ENCODE data around the gene SESTD1. TPM values are rescaled to one million over a fixed set of nuclear protein-coding genes. Genes with fewer than 3 reads are reported as not detected.
A peak's percentile ranks its signal among the peaks of the same experiment; 100 is the strongest.

SESTD1 gene
- total and polyA plus RNA-seq, 9 of the 15 experiments (the other 6 are each of a cell fraction or from before 2014, with no cell fraction given) = 0.32 to 5.6 (median 2.1) TPM

GRCh38 chr2:179218848-179219594 lies 45.6 kb downstream of the SESTD1 start (continued):
- peak; percentile 48; the same call in 1 of the 2 replicates for TF ChIP-seq REST (IDR thresholded peaks at IDR 0.05; ENCODE audit: borderline replicate concordance)
- no peak for TF ChIP-seq REST (CRISPR knock-in tag; IDR thresholded peaks at IDR 0.05; ENCODE audit: low read depth)
- TF ChIP-seq BRCA1 (IDR thresholded peaks at IDR 0.05) = no peak
- TF ChIP-seq BRCA1 (CRISPR knock-in tag; IDR thresholded peaks at IDR 0.05) = no peak
- 0 out of 2 replicates have a peak, but pooled peaks have one; percentile 41 for TF ChIP-seq DEAF1 (CRISPR knock-in tag; IDR thresholded peaks at IDR 0.05)
- no peak for TF ChIP-seq ZNF764 (CRISPR knock-in tag; IDR thresholded peaks at IDR 0.05; ENCODE audit: low read depth)
- TF ChIP-seq RAD21 (CRISPR knock-in tag; conservative IDR thresholded peaks at IDR 0.05 in 1 of 2, IDR thresholded peaks at IDR 0.05 in 1 of 2) = peak; percentile 64 to 74
- TF ChIP-seq, protein P1, sequence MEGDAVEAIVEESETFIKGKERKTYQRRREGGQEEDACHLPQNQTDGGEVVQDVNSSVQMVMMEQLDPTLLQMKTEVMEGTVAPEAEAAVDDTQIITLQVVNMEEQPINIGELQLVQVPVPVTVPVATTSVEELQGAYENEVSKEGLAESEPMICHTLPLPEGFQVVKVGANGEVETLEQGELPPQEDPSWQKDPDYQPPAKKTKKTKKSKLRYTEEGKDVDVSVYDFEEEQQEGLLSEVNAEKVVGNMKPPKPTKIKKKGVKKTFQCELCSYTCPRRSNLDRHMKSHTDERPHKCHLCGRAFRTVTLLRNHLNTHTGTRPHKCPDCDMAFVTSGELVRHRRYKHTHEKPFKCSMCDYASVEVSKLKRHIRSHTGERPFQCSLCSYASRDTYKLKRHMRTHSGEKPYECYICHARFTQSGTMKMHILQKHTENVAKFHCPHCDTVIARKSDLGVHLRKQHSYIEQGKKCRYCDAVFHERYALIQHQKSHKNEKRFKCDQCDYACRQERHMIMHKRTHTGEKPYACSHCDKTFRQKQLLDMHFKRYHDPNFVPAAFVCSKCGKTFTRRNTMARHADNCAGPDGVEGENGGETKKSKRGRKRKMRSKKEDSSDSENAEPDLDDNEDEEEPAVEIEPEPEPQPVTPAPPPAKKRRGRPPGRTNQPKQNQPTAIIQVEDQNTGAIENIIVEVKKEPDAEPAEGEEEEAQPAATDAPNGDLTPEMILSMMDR (IDR thresholded peaks at IDR 0.05 in 2 of 3, conservative IDR thresholded peaks at IDR 0.05 in 1 of 3; ENCODE audit: insufficient read depth in 2 of 3, low read depth in 1 of 3, low read length in 3 of 3) = peak; percentile 70 to 78 (median 73)
- peak in 1 of 3 experiments; percentile 23 for TF ChIP-seq YY1 (IDR thresholded peaks at IDR 0.05; ENCODE audit: borderline replicate concordance in 1 of 3, control insufficient read depth in 1 of 3, extremely low read depth in 1 of 3, insufficient read depth in 3 of 3, insufficient read length in 1 of 3, insufficient replicate concordance in 2 of 3, low read depth in 1 of 3, low read length in 2 of 3)
- peak; percentile 47 for TF ChIP-seq SMC3 (conservative IDR thresholded peaks at IDR 0.05; ENCODE audit: insufficient read depth, low read depth, low read length)
- no peak for TF ChIP-seq ZNF586 (CRISPR knock-in tag; conservative IDR thresholded peaks at IDR 0.05)
- TF ChIP-seq PHF21A (IDR thresholded peaks at IDR 0.05; ENCODE audit: borderline replicate concordance, low read depth) = no peak

Data from K562 (cell line).